ENCODE measurements around the gene GYS1.

GRCh38 chr19:48925240-48925843 is 67.8 kb downstream of the GYS1 start:
- TF ChIP-seq CTCF (IDR thresholded peaks at IDR 0.05; ENCODE audit: low read length): no peak
- TF ChIP-seq EZH2 (IDR thresholded peaks at IDR 0.05; ENCODE audit: borderline replicate concordance, low read length): no peak
